ENCODE measurements around the gene RRAGD.
A peak's percentile ranks its signal among the peaks of the same experiment; 100 is the strongest.

Gene RRAGD

GRCh38 chr6:89412071-89413005, at the start of gene RRAGD:
Gene RRAGD (minus strand): TSS chr6:89412273. CDS start chr6:89411993, 280 bp downstream.
- DNase-seq (ENCODE audit: low read depth) = no peak

GRCh38 chr6:89460713-89461112, 48.6 kb upstream of the RRAGD start:
- DNase-seq (ENCODE audit: low read depth) = no peak

- no peak for DNase-seq (ENCODE audit: low read depth)
Measured at GRCh38 chr6:89459501-89459900, 47.4 kb upstream of the RRAGD start.

GRCh38 chr6:89458704-89459103, 46.6 kb upstream of the RRAGD start:
- DNase-seq (ENCODE audit: low read depth) = no peak

- no peak for DNase-seq (ENCODE audit: low read depth)
Measured at GRCh38 chr6:89454300-89454699, 42.2 kb upstream of the RRAGD start.

GRCh38 chr6:89452281-89452680, 40.2 kb upstream of the RRAGD start:
- DNase-seq (ENCODE audit: low read depth) = no peak

- no peak for DNase-seq (ENCODE audit: low read depth)
Measured at GRCh38 chr6:89449193-89449592, 37.1 kb upstream of the RRAGD start.

- no peak for DNase-seq (ENCODE audit: low read depth)
Measured at GRCh38 chr6:89443658-89444057, 31.6 kb upstream of the RRAGD start.

GRCh38 chr6:89440200-89440599, 28.1 kb upstream of the RRAGD start:
- DNase-seq (ENCODE audit: low read depth) = no peak

GRCh38 chr6:89439014-89439413, 26.9 kb upstream of the RRAGD start:
- no peak for DNase-seq (ENCODE audit: low read depth)

GRCh38 chr6:89438248-89438647, 26.2 kb upstream of the RRAGD start:
- DNase-seq (ENCODE audit: low read depth) = no peak

GRCh38 chr6:89436226-89436625, 24.2 kb upstream of the RRAGD start:
- no peak for DNase-seq (ENCODE audit: low read depth)

GRCh38 chr6:89434954-89435353, 22.9 kb upstream of the RRAGD start:
- DNase-seq (ENCODE audit: low read depth) = no peak

GRCh38 chr6:89434150-89434499, 22.1 kb upstream of the RRAGD start:
- no peak for DNase-seq (ENCODE audit: low read depth)

GRCh38 chr6:89433252-89434149, 21.4 kb upstream of the RRAGD start:
- no peak for DNase-seq (ENCODE audit: low read depth)

- DNase-seq (ENCODE audit: low read depth) = peak; percentile 77
Measured at GRCh38 chr6:89432875-89433251, 20.8 kb upstream of the RRAGD start, which contains the start of gene ANKRD6. Gene ANKRD6 (plus strand): TSS chr6:89433152. CDS start chr6:89566977, 133,825 bp downstream.

GRCh38 chr6:89430201-89430962, 18.3 kb upstream of the RRAGD start:
- DNase-seq (ENCODE audit: low read depth) = no peak

- DNase-seq (ENCODE audit: low read depth) = no peak
Measured at GRCh38 chr6:89416796-89417195, 4.7 kb upstream of the RRAGD start.

- DNase-seq (ENCODE audit: low read depth) = no peak
Measured at GRCh38 chr6:89415185-89415584, 3.1 kb upstream of the RRAGD start.

GRCh38 chr6:89414215-89414614, 2.1 kb upstream of the RRAGD start:
- no peak for DNase-seq (ENCODE audit: low read depth)

- DNase-seq (ENCODE audit: low read depth) = no peak
Measured at GRCh38 chr6:89413006-89413400, 930 bp upstream of the RRAGD start.
